ENCODE results near the gene SLC5A1. TPM values are rescaled to one million over a fixed set of nuclear protein-coding genes. Genes with fewer than 3 reads are reported as not detected.

SLC5A1 gene
- total and polyA plus RNA-seq, 2 of the 8 experiments (the other 6 are each of a cell fraction or from before 2014, with no cell fraction given), result 0.06 TPM; not detected in 1

DNA sequence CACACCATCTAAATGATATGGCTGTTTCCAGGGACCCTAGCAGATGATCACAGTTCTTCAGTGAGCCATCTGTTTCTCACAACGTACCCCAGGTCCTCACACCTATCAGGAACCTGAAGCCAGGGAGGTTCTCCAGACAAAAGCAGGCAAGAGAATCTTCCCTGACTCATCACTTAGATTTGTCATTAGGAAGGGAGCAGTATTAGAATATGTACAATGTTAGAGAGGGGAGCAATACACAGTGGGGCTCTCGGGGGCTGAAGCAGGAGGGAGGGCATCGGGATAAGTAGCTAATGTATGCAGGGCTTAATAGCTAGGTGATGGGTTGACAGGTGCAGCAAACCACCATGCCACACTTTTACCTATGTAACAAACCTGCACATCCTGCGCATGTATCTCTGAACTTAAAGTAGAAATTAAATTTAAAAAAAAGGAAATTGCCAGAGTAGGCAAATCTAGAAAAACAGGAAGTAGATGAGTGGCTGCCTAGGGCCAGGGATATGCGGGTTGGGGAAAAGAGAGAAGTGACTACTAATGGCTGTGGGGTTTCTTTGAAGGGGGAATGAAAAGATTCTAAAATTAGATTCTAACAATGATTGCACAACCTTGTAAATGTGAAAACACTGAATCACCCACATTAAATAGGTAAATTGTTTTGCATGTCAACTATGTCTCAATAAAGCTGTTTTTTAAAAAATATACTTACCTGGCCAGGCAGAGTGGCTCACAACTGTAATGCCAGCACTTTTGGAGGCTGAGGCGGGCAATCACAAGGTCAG is 101.6 kb downstream of the SLC5A1 start:
- Histone ChIP-seq H3K27me3 (replicated peaks in 1 of 4; ENCODE audit: control insufficient read depth in 3 of 4, extremely low read depth in 1 of 4, insufficient read depth in 3 of 4, low read length in 3 of 4) (no peaks in the 10 kb centered on the region), H2BK5ac (ENCODE audit: low read depth, low read length) (no peak overlapping the region), H3K4me1 (replicated peaks in 1 of 4; ENCODE audit: control insufficient read depth in 3 of 4, insufficient read depth in 4 of 4, low read length in 3 of 4) (no peaks in the 10 kb centered on the region), H3K27ac (ENCODE audit: low read depth, low read length) (no peak overlapping the region), H3K9me3 (ENCODE audit: insufficient read depth in 2 of 2, low read depth in 1 of 2, low read length in 1 of 2) (no peaks in the 10 kb centered on the region), H3K23ac (ENCODE audit: insufficient read length) (no peak overlapping the region), H3K4me3 (ENCODE audit: extremely low read depth in 1 of 4, insufficient read depth in 2 of 4, low read depth in 3 of 4, low read length in 4 of 4) (no peak overlapping the region), H3K9ac (replicated peaks in 1 of 4; ENCODE audit: extremely low read depth in 1 of 4, low read depth in 3 of 4, low read length in 3 of 4) (no peak overlapping the region), H3K36me3 (ENCODE audit: control insufficient read depth in 2 of 4, insufficient read depth in 4 of 4, low read length in 3 of 4) (no peaks in the 10 kb centered on the region), H3K18ac (ENCODE audit: extremely low read depth, low read length) (no peak overlapping the region), H2BK120ac (replicated peaks; ENCODE audit: low read depth, low read length) (no peak overlapping the region), H2AK5ac (ENCODE audit: low read depth, low read length) (no peak overlapping the region), H2AFZ (ENCODE audit: low read length) (no peak overlapping the region), H4K20me1 (replicated peaks in 1 of 2; ENCODE audit: control insufficient read depth in 1 of 2, insufficient read depth in 2 of 2, low read length in 2 of 2) (no peaks in the 10 kb centered on the region), H4K8ac (ENCODE audit: extremely low read depth, insufficient read depth, low read length) (no peak overlapping the region), H2BK12ac (ENCODE audit: low read depth, low read length) (no peak overlapping the region), H3K23me2 (ENCODE audit: low read depth, low read length) (no peaks in the 10 kb centered on the region), H3K4ac (replicated peaks; ENCODE audit: insufficient read length, low read depth, low read length) (no peak overlapping the region), H3K14ac (ENCODE audit: insufficient read length) (no peak overlapping the region), H3K79me2 (ENCODE audit: control insufficient read depth in 1 of 2, insufficient read depth in 2 of 2, low read length in 2 of 2) (no peaks in the 10 kb centered on the region), H3K56ac (replicated peaks; ENCODE audit: insufficient read length, low read depth, low read length) (no peak overlapping the region), H3K4me2 (ENCODE audit: insufficient read depth in 1 of 2, low read depth in 2 of 2, low read length in 2 of 2) (no peak overlapping the region), H2BK20ac (ENCODE audit: low read length) (no peak overlapping the region), H3K79me1 (ENCODE audit: low read depth, low read length) (no peaks in the 10 kb centered on the region), H2BK15ac (ENCODE audit: low read length) (no peak overlapping the region), H4K5ac (ENCODE audit: insufficient read length, low read depth, low read length) (no peak overlapping the region), H4K91ac (replicated peaks; ENCODE audit: insufficient read length, low read length) (no peak overlapping the region)
- ChIA-PET POLR2A (ENCODE audit: partially characterized antibody) (interaction anchor here (1.0 kb wide), 1 partner anchor 277 kb away, joined by 3 read pairs; no protein-coding TSS in a partner anchor), CTCF (ENCODE audit: partially characterized antibody) (interaction anchor here (0.8 to 4.4 kb wide), 2 partner anchors 14 to 301 kb away, joined by 3 to 20 read pairs; no protein-coding TSS in a partner anchor)
- FAIRE-seq (no peak), DNase-seq (ENCODE audit: low read depth in 1 of 2, low spot score in 2 of 2) (peak in 1 of 2 experiments; percentile 23)
- WGBS, 2 experiments (ENCODE audit: extremely low coverage in 1 of 2, insufficient coverage in 1 of 2, insufficient read length in 1 of 2, insufficient replicate concordance in 2 of 2, low coverage in 1 of 2, low lambda C conversion rate in 2 of 2, missing lambda C conversion rate in 1 of 2), result 85% methylated on average over 6 of the region's 6 CpGs; no CpG with 5 or more reads in 1 of the 2 experiments
- TF ChIP-seq POLR2A (IDR thresholded peaks at IDR 0.05; ENCODE audit: control extremely low read depth in 1 of 2, low read depth in 2 of 2, low read length in 2 of 2), result no peak
- TF ChIP-seq RFX5 (IDR thresholded peaks at IDR 0.05; ENCODE audit: borderline replicate concordance, low read depth, low read length), result no peak
- no peak for TF ChIP-seq YY1 (IDR thresholded peaks at IDR 0.05; ENCODE audit: low read depth, low read length)
- no peak for TF ChIP-seq SIRT6 (IDR thresholded peaks at IDR 0.05; ENCODE audit: low read length)
- TF ChIP-seq ASH2L (IDR thresholded peaks at IDR 0.05; ENCODE audit: low read length), result no peak
- TF ChIP-seq BCL11A (IDR thresholded peaks at IDR 0.05; ENCODE audit: low read depth in 2 of 2, low read length in 2 of 2), result no peak
- TF ChIP-seq USF2 (IDR thresholded peaks at IDR 0.05; ENCODE audit: low read length), result no peak
- no peak for TF ChIP-seq GABPA (IDR thresholded peaks at IDR 0.05; ENCODE audit: borderline replicate concordance, insufficient read depth, low read length)

Data from H1 (cell line).